Measurements from ENCODE around the gene ANGEL1. TPM values are rescaled to one million over a fixed set of nuclear protein-coding genes. Genes with fewer than 3 reads are reported as not detected.

The ANGEL1 gene
- total RNA-seq, 2 experiments from 2014 or later = 14.6 to 15.9 TPM

- Mint-ChIP-seq H3K36me3 (no peaks in the 10 kb centered on the region), H3K9me3 (no peaks in the 10 kb centered on the region), H3K4me1 (ENCODE audit: low read depth) (peaks cover 12% of the 10 kb centered on the region), H3K27me3 (peaks cover 6% of the 10 kb centered on the region), H3K4me3 (peak overlapping the region; percentile 67), H3K27ac (no peak overlapping the region)
- ChIA-PET CTCF (interaction anchor here (1.0 to 4.5 kb wide), 3 partner anchors 8 to 51 kb away, joined by 3 to 31 read pairs (median 23); no protein-coding TSS in a partner anchor), POLR2A (no interaction called here)
- intact Hi-C loops (cut with micrococcal nuclease) = loop anchor here (2.0 to 10.0 kb wide), 3 partner anchors 24 to 694 kb away; partner anchors contain the start of genes AHSA1, GPATCH2L and VIPAS39
- no peak for DNase-seq
Measured at GRCh38 chr14:76760331-76761135, 52.1 kb downstream of the ANGEL1 start.

GRCh38 chr14:76759589-76759988 lies 53.1 kb downstream of the ANGEL1 start:
- ChIA-PET CTCF (interaction anchor here (1.0 to 4.5 kb wide), 3 partner anchors 9 to 50 kb away, joined by 3 to 31 read pairs (median 23); no protein-coding TSS in a partner anchor), POLR2A (no interaction called here)
- intact Hi-C loops (cut with micrococcal nuclease) = no loop called here
- no peaks in the 10 kb centered on the region for H3K9me3 Mint-ChIP-seq
- H3K27me3 Mint-ChIP-seq = peaks cover 6% of the 10 kb centered on the region
- H3K4me1 Mint-ChIP-seq (ENCODE audit: low read depth) = peaks cover 12% of the 10 kb centered on the region
- H3K36me3 Mint-ChIP-seq = no peaks in the 10 kb centered on the region
- H3K4me3 Mint-ChIP-seq = no peak overlapping the region
- H3K27ac Mint-ChIP-seq = no peak overlapping the region
- no peak for DNase-seq

GRCh38 chr14:76756371-76756750 lies 56.3 kb downstream of the ANGEL1 start:
- CTCF ChIA-PET = interaction anchor here (4.5 kb wide), 1 partner anchor 46 kb away, joined by 31 read pairs; no protein-coding TSS in a partner anchor
- no peak for DNase-seq
- no peaks in the 10 kb centered on the region for H3K9me3 Mint-ChIP-seq
- POLR2A ChIA-PET = no interaction called here
- H3K27me3 Mint-ChIP-seq = peaks cover 6% of the 10 kb centered on the region
- H3K36me3 Mint-ChIP-seq = no peaks in the 10 kb centered on the region
- intact Hi-C loops (cut with micrococcal nuclease) = no loop called here
- no peaks in the 10 kb centered on the region for H3K4me1 Mint-ChIP-seq (ENCODE audit: low read depth)
- no peak overlapping the region for H3K4me3 Mint-ChIP-seq
- H3K27ac Mint-ChIP-seq = no peak overlapping the region

- no peak for DNase-seq
- intact Hi-C loops (cut with micrococcal nuclease) = no loop called here
- POLR2A ChIA-PET = no interaction called here
- CTCF ChIA-PET = interaction anchor here (4.5 kb wide), 1 partner anchor 46 kb away, joined by 31 read pairs; no protein-coding TSS in a partner anchor
- Mint-ChIP-seq H3K4me3 (no peak overlapping the region), H3K27me3 (peaks cover 6% of the 10 kb centered on the region), H3K27ac (no peak overlapping the region), H3K4me1 (ENCODE audit: low read depth) (no peaks in the 10 kb centered on the region), H3K36me3 (no peaks in the 10 kb centered on the region), H3K9me3 (no peaks in the 10 kb centered on the region)
Measured at GRCh38 chr14:76755610-76756370, 56.9 kb downstream of the ANGEL1 start.

- Mint-ChIP-seq H3K9me3 (no peaks in the 10 kb centered on the region), H3K36me3 (no peaks in the 10 kb centered on the region), H3K27ac (no peak overlapping the region), H3K27me3 (peaks cover 6% of the 10 kb centered on the region), H3K4me3 (no peak overlapping the region), H3K4me1 (ENCODE audit: low read depth) (no peaks in the 10 kb centered on the region)
- ChIA-PET CTCF (no interaction called here), POLR2A (no interaction called here)
- intact Hi-C loops (cut with micrococcal nuclease) = no loop called here
- no peak for DNase-seq
Measured at GRCh38 chr14:76754586-76754985, 58.1 kb downstream of the ANGEL1 start.

- POLR2A ChIA-PET = no interaction called here
- intact Hi-C loops (cut with micrococcal nuclease) = no loop called here
- CTCF ChIA-PET = no interaction called here
- no peak overlapping the region for H3K4me3 Mint-ChIP-seq
- no peaks in the 10 kb centered on the region for H3K4me1 Mint-ChIP-seq (ENCODE audit: low read depth)
- H3K9me3 Mint-ChIP-seq = no peaks in the 10 kb centered on the region
- H3K27ac Mint-ChIP-seq = no peak overlapping the region
- DNase-seq = no peak
- no peaks in the 10 kb centered on the region for H3K36me3 Mint-ChIP-seq
- peaks cover 6% of the 10 kb centered on the region for H3K27me3 Mint-ChIP-seq
Measured at GRCh38 chr14:76753541-76754198, 59.0 kb downstream of the ANGEL1 start.

GRCh38 chr14:76752744-76753143 lies 59.9 kb downstream of the ANGEL1 start:
- H3K9me3 Mint-ChIP-seq = no peaks in the 10 kb centered on the region
- DNase-seq = no peak
- no peaks in the 10 kb centered on the region for H3K36me3 Mint-ChIP-seq
- H3K27me3 Mint-ChIP-seq = peaks cover 1% of the 10 kb centered on the region
- intact Hi-C loops (cut with micrococcal nuclease) = no loop called here
- CTCF ChIA-PET = no interaction called here
- no peak overlapping the region for H3K27ac Mint-ChIP-seq
- H3K4me1 Mint-ChIP-seq (ENCODE audit: low read depth) = no peaks in the 10 kb centered on the region
- H3K4me3 Mint-ChIP-seq = no peak overlapping the region
- POLR2A ChIA-PET = no interaction called here

GRCh38 chr14:76742966-76743365 lies 69.7 kb downstream of the ANGEL1 start:
- ChIA-PET POLR2A (no interaction called here), CTCF (no interaction called here)
- DNase-seq = no peak
- Mint-ChIP-seq H3K27me3 (peaks cover 22% of the 10 kb centered on the region), H3K4me1 (ENCODE audit: low read depth) (no peaks in the 10 kb centered on the region), H3K27ac (no peak overlapping the region), H3K36me3 (peaks cover 13% of the 10 kb centered on the region), H3K9me3 (peaks cover 18% of the 10 kb centered on the region), H3K4me3 (no peak overlapping the region)
- intact Hi-C loops (cut with micrococcal nuclease) = no loop called here

GRCh38 chr14:76742185-76742584 lies 70.5 kb downstream of the ANGEL1 start:
- intact Hi-C loops (cut with micrococcal nuclease) = no loop called here
- CTCF ChIA-PET = no interaction called here
- peaks cover 23% of the 10 kb centered on the region for H3K27me3 Mint-ChIP-seq
- peaks cover 13% of the 10 kb centered on the region for H3K36me3 Mint-ChIP-seq
- DNase-seq = no peak
- no peak overlapping the region for H3K4me3 Mint-ChIP-seq
- POLR2A ChIA-PET = no interaction called here
- no peak overlapping the region for H3K27ac Mint-ChIP-seq
- H3K9me3 Mint-ChIP-seq = peaks cover 18% of the 10 kb centered on the region
- H3K4me1 Mint-ChIP-seq (ENCODE audit: low read depth) = no peaks in the 10 kb centered on the region

GRCh38 chr14:76741074-76741473 lies 71.6 kb downstream of the ANGEL1 start:
- intact Hi-C loops (cut with micrococcal nuclease) = no loop called here
- CTCF ChIA-PET = interaction anchor here (0.6 kb wide), 1 partner anchor 279 kb away, joined by 3 read pairs; no protein-coding TSS in a partner anchor
- peaks cover 18% of the 10 kb centered on the region for H3K9me3 Mint-ChIP-seq
- peaks cover 13% of the 10 kb centered on the region for H3K36me3 Mint-ChIP-seq
- POLR2A ChIA-PET = no interaction called here
- no peak for DNase-seq
- H3K27me3 Mint-ChIP-seq = peaks cover 22% of the 10 kb centered on the region
- no peaks in the 10 kb centered on the region for H3K4me1 Mint-ChIP-seq (ENCODE audit: low read depth)
- H3K27ac Mint-ChIP-seq = no peak overlapping the region
- H3K4me3 Mint-ChIP-seq = no peak overlapping the region
